ENCODE measurements around the gene PLA2R1. TPM values are rescaled to one million over a fixed set of nuclear protein-coding genes. Genes with fewer than 3 reads are reported as not detected.

The PLA2R1 gene
- polyA plus RNA-seq, 3 donors: not detected

DNA sequence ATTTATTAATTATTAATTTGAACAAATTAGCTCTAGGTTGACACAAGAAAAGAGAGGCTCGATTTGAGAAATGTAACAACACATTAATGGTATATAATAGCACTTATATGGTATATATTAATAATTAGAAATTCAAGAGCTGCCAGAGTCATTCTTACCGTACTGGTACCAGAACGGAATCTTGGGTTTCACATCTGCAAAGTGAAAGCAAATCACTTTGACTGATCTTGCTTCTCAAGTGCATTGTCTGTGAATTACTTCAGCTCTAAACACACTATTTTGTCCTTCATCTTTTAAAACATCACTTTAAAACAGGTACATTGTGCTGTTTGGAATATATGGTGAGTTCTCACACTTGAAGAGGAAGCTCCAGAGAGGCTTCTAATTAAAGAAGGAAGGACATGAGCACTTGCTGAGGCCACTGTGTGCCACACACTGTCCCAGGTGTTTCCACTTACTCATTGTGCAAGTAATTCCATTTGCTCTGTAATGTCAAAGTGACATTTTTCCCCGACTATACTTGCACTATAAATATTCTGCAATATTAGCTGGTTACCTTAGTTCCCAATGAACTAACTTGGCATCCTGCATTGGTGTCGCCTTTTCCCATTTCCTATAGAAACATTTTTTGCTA is 85.8 kb downstream of the PLA2R1 start:
- no peaks in the 10 kb centered on the region for H3K4me1 Mint-ChIP-seq
- intact Hi-C loops (cut with micrococcal nuclease): no loop called here
- TF ChIP-seq, protein P1, sequence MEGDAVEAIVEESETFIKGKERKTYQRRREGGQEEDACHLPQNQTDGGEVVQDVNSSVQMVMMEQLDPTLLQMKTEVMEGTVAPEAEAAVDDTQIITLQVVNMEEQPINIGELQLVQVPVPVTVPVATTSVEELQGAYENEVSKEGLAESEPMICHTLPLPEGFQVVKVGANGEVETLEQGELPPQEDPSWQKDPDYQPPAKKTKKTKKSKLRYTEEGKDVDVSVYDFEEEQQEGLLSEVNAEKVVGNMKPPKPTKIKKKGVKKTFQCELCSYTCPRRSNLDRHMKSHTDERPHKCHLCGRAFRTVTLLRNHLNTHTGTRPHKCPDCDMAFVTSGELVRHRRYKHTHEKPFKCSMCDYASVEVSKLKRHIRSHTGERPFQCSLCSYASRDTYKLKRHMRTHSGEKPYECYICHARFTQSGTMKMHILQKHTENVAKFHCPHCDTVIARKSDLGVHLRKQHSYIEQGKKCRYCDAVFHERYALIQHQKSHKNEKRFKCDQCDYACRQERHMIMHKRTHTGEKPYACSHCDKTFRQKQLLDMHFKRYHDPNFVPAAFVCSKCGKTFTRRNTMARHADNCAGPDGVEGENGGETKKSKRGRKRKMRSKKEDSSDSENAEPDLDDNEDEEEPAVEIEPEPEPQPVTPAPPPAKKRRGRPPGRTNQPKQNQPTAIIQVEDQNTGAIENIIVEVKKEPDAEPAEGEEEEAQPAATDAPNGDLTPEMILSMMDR (IDR thresholded peaks at IDR 0.05): no peak
- H3K27me3 Mint-ChIP-seq (ENCODE audit: low read depth in 3 of 3): peaks cover 0 to 4% (median 2%) of the 10 kb centered on the region in 3 donors
- no peaks in the 10 kb centered on the region for H3K4me1 ChIP-seq (ENCODE audit: control insufficient read depth in 1 of 2, insufficient read depth in 2 of 2, low read length in 2 of 2)
- H3K9ac ChIP-seq (ENCODE audit: insufficient read depth, low read length, poor library complexity, severe bottlenecking): no peak overlapping the region
- no peak overlapping the region for H3K27ac Mint-ChIP-seq
- no peak overlapping the region for H3K4me3 ChIP-seq (replicated peaks in 1 of 3; ENCODE audit: low read depth in 2 of 3, low read length in 3 of 3)
- no peaks in the 10 kb centered on the region for H3K27me3 ChIP-seq (ENCODE audit: control insufficient read depth in 2 of 2, insufficient read depth in 2 of 2, low read length in 2 of 2)
- H3K36me3 Mint-ChIP-seq: no peaks in the 10 kb centered on the region
- WGBS (ENCODE audit: insufficient coverage): no CpG with 5 or more reads among the region's 5 CpGs
- no peaks in the 10 kb centered on the region for H3K79me2 ChIP-seq (ENCODE audit: insufficient read depth, low read length)
- H3K4me2 ChIP-seq (replicated peaks; ENCODE audit: extremely low read depth, low read length, poor library complexity, severe bottlenecking): no peak overlapping the region
- no peaks in the 10 kb centered on the region for H3K9me3 ChIP-seq (replicated peaks in 1 of 2; ENCODE audit: control insufficient read depth in 1 of 2, insufficient read depth in 1 of 2, low read length in 2 of 2)
- H3K9me3 Mint-ChIP-seq: no peaks in the 10 kb centered on the region
- H4K20me1 ChIP-seq (ENCODE audit: insufficient read depth, low read length): no peaks in the 10 kb centered on the region
- H3K36me3 ChIP-seq (replicated peaks in 1 of 2; ENCODE audit: control insufficient read depth in 1 of 2, insufficient read depth in 2 of 2, low read length in 2 of 2): no peaks in the 10 kb centered on the region
- no peak for DNase-seq
- no peak overlapping the region for H2AFZ ChIP-seq (ENCODE audit: insufficient read depth, low read depth, low read length, poor library complexity, severe bottlenecking)
- H3K27ac ChIP-seq (ENCODE audit: low read depth in 1 of 2, low read length in 2 of 2): no peak overlapping the region
- H3K4me3 Mint-ChIP-seq: no peak overlapping the region

DNA sequence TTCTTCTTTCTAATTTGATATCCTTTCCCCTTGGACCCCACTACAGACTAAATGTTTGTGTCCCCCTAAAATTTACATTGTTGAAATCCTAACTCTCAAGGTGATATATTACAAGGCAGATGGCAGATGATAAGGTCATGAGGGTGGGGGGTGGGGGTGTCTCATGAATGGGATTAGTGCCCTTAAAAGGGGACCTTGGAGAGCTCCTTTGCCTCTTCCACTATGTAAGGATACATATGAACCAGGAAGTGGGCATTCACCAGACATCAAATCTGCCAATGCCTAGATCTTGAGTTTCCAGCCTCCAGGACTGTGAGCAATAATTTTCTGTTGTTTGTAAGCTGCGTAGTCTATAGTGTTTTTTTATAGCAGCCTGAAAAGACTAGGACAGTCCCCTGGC is 89.1 kb downstream of the PLA2R1 start:
- Mint-ChIP-seq H3K27ac (no peak overlapping the region), H3K27me3 (ENCODE audit: low read depth in 3 of 3) (no peaks in the 10 kb centered on the region), H3K4me1 (no peaks in the 10 kb centered on the region), H3K36me3 (no peaks in the 10 kb centered on the region), H3K9me3 (no peaks in the 10 kb centered on the region), H3K4me3 (no peak overlapping the region)
- Histone ChIP-seq H3K4me2 (replicated peaks; ENCODE audit: extremely low read depth, low read length, poor library complexity, severe bottlenecking) (no peak overlapping the region), H3K27me3 (ENCODE audit: control insufficient read depth in 2 of 2, insufficient read depth in 2 of 2, low read length in 2 of 2) (no peaks in the 10 kb centered on the region), H4K20me1 (ENCODE audit: insufficient read depth, low read length) (no peaks in the 10 kb centered on the region), H3K4me1 (ENCODE audit: control insufficient read depth in 1 of 2, insufficient read depth in 2 of 2, low read length in 2 of 2) (no peaks in the 10 kb centered on the region), H2AFZ (ENCODE audit: insufficient read depth, low read depth, low read length, poor library complexity, severe bottlenecking) (no peak overlapping the region), H3K79me2 (ENCODE audit: insufficient read depth, low read length) (no peaks in the 10 kb centered on the region), H3K27ac (ENCODE audit: low read depth in 1 of 2, low read length in 2 of 2) (no peak overlapping the region), H3K9me3 (replicated peaks in 1 of 2; ENCODE audit: control insufficient read depth in 1 of 2, insufficient read depth in 1 of 2, low read length in 2 of 2) (no peaks in the 10 kb centered on the region), H3K9ac (ENCODE audit: insufficient read depth, low read length, poor library complexity, severe bottlenecking) (no peak overlapping the region), H3K4me3 (replicated peaks in 1 of 3; ENCODE audit: low read depth in 2 of 3, low read length in 3 of 3) (no peak overlapping the region), H3K36me3 (replicated peaks in 1 of 2; ENCODE audit: control insufficient read depth in 1 of 2, insufficient read depth in 2 of 2, low read length in 2 of 2) (no peaks in the 10 kb centered on the region)
- DNase-seq: no peak
- intact Hi-C loops (cut with micrococcal nuclease): no loop called here
- WGBS (ENCODE audit: insufficient coverage): no CpG with 5 or more reads among the region's 1 CpG
- TF ChIP-seq, protein P1 (IDR thresholded peaks at IDR 0.05): no peak

All from CD14-positive monocyte (primary cell).